WTC11 (cell line): ENCODE data around the gene POU3F3. TPM values are rescaled to one million over a fixed set of nuclear protein-coding genes. Genes with fewer than 3 reads are reported as not detected.

Source experiments
- ATAC-seq: fragments of 200-7000 bp; cut with Tn5 transposase; 2 replicates; pipeline ENCODE4 v1.10.0; 2021; ENCODE audit warnings: mild to moderate bottlenecking, moderate library complexity
- CTCF ChIA-PET: fragments of 300-600 bp; sonication (Branson Sonifier 250); formaldehyde crosslinking; loops from one replicate; lab custom pipeline; 2021; ENCODE audit warnings: antibody characterized with exemption; lab: Charles Lee
- POLR2A ChIA-PET: fragments of 350-600 bp; sonication (Branson Sonifier 250); formaldehyde crosslinking; loops from one replicate; lab custom pipeline; 2021; ENCODE audit warnings: antibody characterized with exemption; lab: Charles Lee
- DNase-seq: peaks from one replicate; pipeline ENCODE4 v3.0.0; 2021; ENCODE audit warnings: low spot score
- H3K27ac Mint-ChIP-seq: 2 replicates; pipeline ENCODE4 v1.8.0; 2021; ENCODE audit warnings: mixed read lengths
- H3K27me3 Mint-ChIP-seq: 2 replicates; pipeline ENCODE4 v1.8.0; 2021; ENCODE audit warnings: low read depth, mild to moderate bottlenecking, moderate library complexity, mixed read lengths
- H3K36me3 Mint-ChIP-seq: 2 replicates; pipeline ENCODE4 v1.8.0; 2021; ENCODE audit warnings: mixed read lengths
- H3K4me1 Mint-ChIP-seq: 2 replicates; pipeline ENCODE4 v1.8.0; 2022; ENCODE audit warnings: mixed read lengths
- H3K4me3 Mint-ChIP-seq: 2 replicates; pipeline ENCODE4 v1.8.0; 2021; ENCODE audit warnings: mild to moderate bottlenecking, moderate library complexity, mixed read lengths
- H3K9me3 Mint-ChIP-seq: 2 replicates; pipeline ENCODE4 v1.8.0; 2021; ENCODE audit warnings: mixed read lengths
- ATF2 ChIP-seq: sonication (generic); formaldehyde crosslinking; IDR thresholded peaks from 2 replicates; pipeline ENCODE4 v1.8.1; 2022; ENCODE audit warnings: low read depth, missing genetic modification reagents, borderline replicate concordance
- ATF6 ChIP-seq: sonication (generic); formaldehyde crosslinking; IDR thresholded peaks from 2 replicates; pipeline ENCODE4 v1.8.1; 2023; ENCODE audit warnings: mild to moderate bottlenecking, missing genetic modification reagents
- CBFB ChIP-seq: sonication (generic); formaldehyde crosslinking; IDR thresholded peaks from 2 replicates; pipeline ENCODE4 v1.8.1; 2022; ENCODE audit warnings: mild to moderate bottlenecking, low read depth, missing genetic modification reagents
- FOXK1 ChIP-seq: sonication (generic); formaldehyde crosslinking; IDR thresholded peaks from 2 replicates; pipeline ENCODE4 v1.8.0; 2022; ENCODE audit warnings: mild to moderate bottlenecking, moderate library complexity, missing genetic modification reagents
- HMGA2 ChIP-seq: fragments of 250-450 bp; sonication (Bioruptor Pico); IDR thresholded peaks from 2 replicates; pipeline ENCODE4 v1.4.0; 2021; ENCODE audit warnings: mild to moderate bottlenecking, moderate library complexity
- NR2C2 ChIP-seq: sonication (generic); formaldehyde crosslinking; IDR thresholded peaks from 2 replicates; pipeline ENCODE4 v1.8.0; 2022; ENCODE audit warnings: mild to moderate bottlenecking, missing genetic modification reagents
- OVOL2 ChIP-seq: fragments of 250-450 bp; sonication (Bioruptor Pico); IDR thresholded peaks from 2 replicates; pipeline ENCODE4 v1.9.0; 2021; ENCODE audit warnings: mild to moderate bottlenecking, borderline replicate concordance
- SMAD4 ChIP-seq: sonication (generic); formaldehyde crosslinking; IDR thresholded peaks from 2 replicates; pipeline ENCODE4 v1.8.0; 2022; ENCODE audit warnings: mild to moderate bottlenecking, missing genetic modification reagents
- ZBTB43 ChIP-seq: sonication (generic); formaldehyde crosslinking; IDR thresholded peaks from 2 replicates; pipeline ENCODE4 v1.8.1; 2023; ENCODE audit warnings: mild to moderate bottlenecking, missing genetic modification reagents
- ZNF232 ChIP-seq: sonication (generic); formaldehyde crosslinking; IDR thresholded peaks from 2 replicates; pipeline ENCODE4 v1.8.0; 2022; ENCODE audit warnings: mild to moderate bottlenecking, missing genetic modification reagents
- ZNF263 ChIP-seq: sonication (generic); formaldehyde crosslinking; IDR thresholded peaks from 2 replicates; pipeline ENCODE4 v1.8.1; 2022; ENCODE audit warnings: low read depth, mild to moderate bottlenecking, moderate library complexity, missing genetic modification reagents
- ZNF317 ChIP-seq: sonication (generic); formaldehyde crosslinking; IDR thresholded peaks from 2 replicates; pipeline ENCODE4 v1.8.1; 2023; ENCODE audit warnings: low read depth, mild to moderate bottlenecking, moderate library complexity, missing genetic modification reagents, borderline replicate concordance
- ZNF396 ChIP-seq: fragments of 250-450 bp; sonication (Bioruptor Pico); IDR thresholded peaks from 2 replicates; pipeline ENCODE4 v1.8.0; 2021; ENCODE audit warnings: mild to moderate bottlenecking, moderate library complexity, borderline replicate concordance
- ZNF416 ChIP-seq: fragments of 250-450 bp; sonication (Bioruptor Pico); IDR thresholded peaks from 2 replicates; pipeline ENCODE4 v1.9.0; 2021; ENCODE audit warnings: mild to moderate bottlenecking, inconsistent platforms
- ZNF423 ChIP-seq: fragments of 250-450 bp; sonication (Bioruptor Pico); IDR thresholded peaks from 2 replicates; pipeline ENCODE4 v2.1.2; 2022; ENCODE audit warnings: mild to moderate bottlenecking, moderate library complexity
- ZNF425 ChIP-seq: fragments of 250-450 bp; sonication (Bioruptor Pico); conservative IDR thresholded peaks from 2 replicates; pipeline ENCODE4 v1.9.0; 2021; ENCODE audit warnings: mild to moderate bottlenecking
- total RNA-seq: library from RNA; stranded (reverse); gene quantifications from 3 replicates; pipeline ENCODE4 v1.2.3, GENCODE V29; 2021

The POU3F3 gene
- total RNA-seq, 1 experiment from 2014 or later: not detected

GRCh38 chr2:104816143-104816542, 37.8 kb upstream of the POU3F3 start:
- CTCF ChIA-PET: interaction anchor here (1.3 to 1.6 kb wide), 2 partner anchors 34 to 83 kb away, joined by 3 to 4 read pairs; no protein-coding TSS in a partner anchor
- Mint-ChIP-seq H3K4me1 (peaks cover 13% of the 10 kb centered on the region), H3K9me3 (peaks cover 6% of the 10 kb centered on the region), H3K27ac (no peak overlapping the region), H3K36me3 (no peaks in the 10 kb centered on the region), H3K27me3 (no peaks in the 10 kb centered on the region), H3K4me3 (no peak overlapping the region)
- POLR2A ChIA-PET: no interaction called here
- TF ChIP-seq ZNF425 (CRISPR knock-in tag) (no peak), FOXK1 (CRISPR knock-in tag) (no peak), ZBTB43 (CRISPR knock-in tag) (no peak), ZNF423 (CRISPR knock-in tag) (no peak), CBFB (CRISPR knock-in tag) (no peak)
- ATAC-seq (no peak), DNase-seq (no peak)

- ChIA-PET POLR2A (no interaction called here), CTCF (no interaction called here)
- no peak overlapping the region for H3K27ac Mint-ChIP-seq
- H3K4me1 Mint-ChIP-seq: peaks cover under 1% of the 10 kb centered on the region
- H3K27me3 Mint-ChIP-seq: no peaks in the 10 kb centered on the region
- no peak overlapping the region for H3K4me3 Mint-ChIP-seq
- H3K9me3 Mint-ChIP-seq: no peaks in the 10 kb centered on the region
- DNase-seq (no peak), ATAC-seq (no peak)
- H3K36me3 Mint-ChIP-seq: no peaks in the 10 kb centered on the region
- TF ChIP-seq HMGA2 (CRISPR knock-in tag) (no peak), SMAD4 (CRISPR knock-in tag) (no peak), ATF6 (CRISPR knock-in tag) (no peak)
Measured at GRCh38 chr2:104818264-104818663, 35.7 kb upstream of the POU3F3 start.

- H3K4me1 Mint-ChIP-seq: no peaks in the 10 kb centered on the region
- no peak for ATAC-seq
- TF ChIP-seq ATF2 (CRISPR knock-in tag) (no peak), ZNF317 (CRISPR knock-in tag) (no peak), ZNF416 (CRISPR knock-in tag) (no peak), ZNF263 (no peak), NR2C2 (CRISPR knock-in tag) (no peak), ZNF232 (CRISPR knock-in tag) (no peak), OVOL2 (CRISPR knock-in tag) (no peak), ZNF396 (no peak)
- H3K27ac Mint-ChIP-seq: no peak overlapping the region
- no peak overlapping the region for H3K4me3 Mint-ChIP-seq
- no peaks in the 10 kb centered on the region for H3K27me3 Mint-ChIP-seq
- H3K9me3 Mint-ChIP-seq: peaks cover 15% of the 10 kb centered on the region
- no peak for DNase-seq
- POLR2A ChIA-PET: no interaction called here
- peaks cover 14% of the 10 kb centered on the region for H3K36me3 Mint-ChIP-seq
- CTCF ChIA-PET: no interaction called here
Measured at GRCh38 chr2:104820126-104820525, 33.8 kb upstream of the POU3F3 start.
